SK-N-MC (cell line): ENCODE measurements around the gene ATP13A2.

ENCODE experiments used
- DNase-seq: peaks from one replicate; pipeline ENCODE4 v3.0.0-alpha.2; 2011; ENCODE audit warnings: low read depth, low spot score
- H3K27ac ChIP-seq: fragments of 200-600 bp; sonication (generic); 2 replicates; pipeline ENCODE4 v1.5.1; 2016; ENCODE audit warnings: mixed run types
- H3K36me3 ChIP-seq: fragments of 200-600 bp; sonication (generic); 2 replicates; pipeline ENCODE4 v1.6.1; 2017; ENCODE audit warnings: antibody characterized with exemption, low read length, mixed read lengths; ENCODE audit not compliant: insufficient read depth
- H3K4me3 ChIP-seq: fragments of 200-600 bp; sonication (generic); 2 replicates; pipeline ENCODE4 v1.5.1; 2016
- H3K9ac ChIP-seq: fragments of 200-600 bp; sonication (generic); 2 replicates; pipeline ENCODE4 v1.8.0; 2017; ENCODE audit warnings: mixed run types, mixed read lengths; ENCODE audit not compliant: insufficient read length
- H3K9me3 ChIP-seq: fragments of 200-600 bp; sonication (generic); 2 replicates; pipeline ENCODE4 v1.6.1; 2017; ENCODE audit warnings: low read depth, mild to moderate bottlenecking, antibody characterized with exemption, low read length, moderate library complexity, mixed read lengths
- EZH2 ChIP-seq: fragments of 200-600 bp; sonication (generic); IDR thresholded peaks from one replicate; pipeline ENCODE4 v1.6.1; 2017; ENCODE audit warnings: antibody characterized with exemption
- FOXP2 ChIP-seq: optimal IDR thresholded peaks from 2 replicates; pipeline ENCODE3; 2011; ENCODE audit warnings: mild to moderate bottlenecking, moderate library complexity; ENCODE audit not compliant: insufficient read depth; ENCODE audit errors: extremely low read length, control extremely low read depth
- POLR2AphosphoS5 ChIP-seq: IDR thresholded peaks from 2 replicates; pipeline ENCODE4 v1.6.1; 2012; ENCODE audit warnings: mild to moderate bottlenecking, low read depth, low read length, borderline replicate concordance

The ATP13A2 gene

DNA sequence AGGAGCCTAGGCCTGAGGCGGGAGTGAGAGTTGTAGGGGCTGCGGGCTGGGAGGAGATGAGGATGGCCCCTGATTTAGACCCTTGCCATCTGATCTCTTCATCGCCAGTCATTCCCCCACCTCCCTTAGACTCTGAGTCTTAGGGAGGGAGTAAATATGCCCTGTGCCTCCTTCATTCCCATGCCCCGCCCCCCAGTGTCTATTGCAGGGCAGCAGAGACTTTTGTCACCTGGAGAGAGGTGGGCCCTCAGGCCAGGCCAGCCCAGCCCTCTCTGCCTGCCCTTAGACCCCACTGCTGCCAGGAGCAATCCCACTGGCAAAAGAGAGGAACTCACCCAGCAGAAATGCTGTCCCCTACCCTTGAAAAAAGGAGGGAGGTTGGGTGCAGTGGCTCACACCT lies 28.1 kb downstream of the ATP13A2 start:
- TF ChIP-seq FOXP2 (no peak), EZH2 (no peak), POLR2AphosphoS5 (no peak)
- no peak overlapping the region for H3K9ac ChIP-seq
- H3K36me3 ChIP-seq: no peaks in the 10 kb centered on the region
- H3K9me3 ChIP-seq: no peaks in the 10 kb centered on the region
- H3K4me3 ChIP-seq: no peak overlapping the region
- DNase-seq: no peak
- no peak overlapping the region for H3K27ac ChIP-seq

DNA sequence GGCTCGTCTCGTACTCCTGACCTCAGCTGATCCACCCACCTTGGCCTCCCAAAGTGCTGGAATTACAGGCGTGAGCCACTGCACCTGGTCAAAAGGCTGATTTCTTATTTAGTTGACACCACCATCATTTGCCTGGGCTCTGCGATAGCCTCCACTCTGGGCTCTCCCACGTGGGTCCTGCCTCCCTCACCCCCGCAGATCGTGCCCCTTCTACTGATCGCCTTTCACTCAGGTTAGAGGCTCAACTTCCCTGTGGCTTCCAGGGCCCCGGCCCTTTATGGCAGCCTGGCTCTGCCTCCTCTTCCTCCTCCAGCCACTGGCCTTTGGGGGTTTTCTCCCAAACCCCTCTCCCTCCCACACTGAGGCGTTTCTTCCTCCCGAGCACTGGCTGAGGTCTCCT lies 28.8 kb downstream of the ATP13A2 start:
- Histone ChIP-seq H3K27ac (no peak overlapping the region), H3K9ac (no peak overlapping the region)
- no peak for TF ChIP-seq FOXP2
- no peak for TF ChIP-seq EZH2
- TF ChIP-seq POLR2AphosphoS5: no peak

DNA sequence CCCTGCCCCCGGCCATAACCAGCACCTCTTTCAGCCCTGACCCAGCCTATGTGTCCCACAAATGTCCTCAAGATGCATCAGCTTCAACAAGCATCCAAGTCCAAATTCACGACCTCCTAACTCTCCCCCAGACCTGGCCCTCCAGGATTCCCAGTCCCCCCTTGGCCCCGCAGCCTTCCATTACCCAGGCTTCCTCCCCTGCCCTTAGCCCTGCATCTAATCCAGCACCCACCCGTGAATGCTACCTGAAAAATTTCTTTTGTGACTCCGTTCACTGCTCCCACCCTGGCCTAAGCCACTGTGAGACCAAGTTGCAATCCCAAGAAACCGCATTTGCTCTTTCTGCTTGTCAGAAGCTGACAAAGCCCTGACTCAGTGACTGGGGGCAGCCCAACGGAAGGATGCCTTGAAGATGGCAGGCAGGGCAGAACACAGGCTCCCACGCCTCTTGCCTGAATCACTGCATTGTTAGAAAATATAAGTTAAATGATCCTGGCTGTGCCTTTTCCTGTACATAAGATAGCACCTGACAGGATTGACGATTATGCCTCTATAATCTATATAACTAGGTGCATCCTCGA lies 30.4 kb downstream of the ATP13A2 start:
- no peaks in the 10 kb centered on the region for H3K9me3 ChIP-seq
- H3K9ac ChIP-seq: no peak overlapping the region
- no peak overlapping the region for H3K27ac ChIP-seq
- no peak overlapping the region for H3K4me3 ChIP-seq
- H3K36me3 ChIP-seq: no peaks in the 10 kb centered on the region
- DNase-seq: no peak
- TF ChIP-seq EZH2: no peak
- TF ChIP-seq POLR2AphosphoS5: no peak
- no peak for TF ChIP-seq FOXP2

More for the DNA sequence above, 28.8 kb downstream of the ATP13A2 start:
- no peak for DNase-seq
- H3K9me3 ChIP-seq: no peaks in the 10 kb centered on the region
- H3K4me3 ChIP-seq: no peak overlapping the region
- H3K36me3 ChIP-seq: no peaks in the 10 kb centered on the region

- Histone ChIP-seq H3K4me3 (peak within 1 kb of the TSS; percentile 84), H3K9me3 (no peaks in the 10 kb centered on the region), H3K9ac (peak within 1 kb of the TSS; percentile 86), H3K27ac (peak within 1 kb of the TSS; percentile 74; the same call in 1 of the 2 replicates), H3K36me3 (no peaks in the 10 kb centered on the region)
- DNase-seq: no peak
- TF ChIP-seq FOXP2 (no peak), EZH2 (no peak), POLR2AphosphoS5 (no peak)
Measured at GRCh38 chr1:16980473-16981268, 31.1 kb downstream of the ATP13A2 start, which contains the start of gene MFAP2. Gene MFAP2, minus strand, starts transcription at chr1:16980620. Its CDS starts 2,347 bp downstream, at chr1:16978273.

GRCh38 chr1:16979475-16980327 lies 32.0 kb downstream of the ATP13A2 start:
- no peaks in the 10 kb centered on the region for H3K9me3 ChIP-seq
- H3K4me3 ChIP-seq: peak overlapping the region; percentile 84
- TF ChIP-seq POLR2AphosphoS5 (no peak), EZH2 (no peak), FOXP2 (no peak)
- H3K27ac ChIP-seq: peak overlapping the region; percentile 74; the same call in 1 of the 2 replicates
- H3K36me3 ChIP-seq: no peaks in the 10 kb centered on the region
- peak overlapping the region; percentile 86 for H3K9ac ChIP-seq
- DNase-seq: no peak

- H3K9me3 ChIP-seq: no peaks in the 10 kb centered on the region
- DNase-seq: no peak
- no peaks in the 10 kb centered on the region for H3K36me3 ChIP-seq
- H3K27ac ChIP-seq: 0 out of 2 replicates have a peak overlapping the region, but pooled peaks have one; percentile 31
- TF ChIP-seq EZH2 (no peak), FOXP2 (no peak), POLR2AphosphoS5 (no peak)
- peak overlapping the region; percentile 70 for H3K9ac ChIP-seq
- H3K4me3 ChIP-seq: peak overlapping the region; percentile 84
Measured at GRCh38 chr1:16978567-16979474, 32.9 kb downstream of the ATP13A2 start.

- Histone ChIP-seq H3K9ac (no peak overlapping the region), H3K9me3 (no peaks in the 10 kb centered on the region), H3K4me3 (no peak overlapping the region), H3K27ac (0 out of 2 replicates have a peak overlapping the region, but pooled peaks have one; percentile 9), H3K36me3 (no peaks in the 10 kb centered on the region)
- DNase-seq: no peak
- TF ChIP-seq EZH2 (no peak), FOXP2 (no peak), POLR2AphosphoS5 (no peak)
Measured at GRCh38 chr1:16978139-16978538, 33.6 kb downstream of the ATP13A2 start.
